Stomach smooth muscle (tissue), 2 donors: ENCODE results near the gene WNT6.

ENCODE experiments used
- H3K27ac ChIP-seq: one replicate; pipeline ENCODE4 v1.7.0; 2013; ENCODE audit warnings: mild to moderate bottlenecking, low read length, inconsistent platforms
- H3K27me3 ChIP-seq, 2 donors: one replicate each; pipeline ENCODE4 v1.7.0; 2013; ENCODE audit warnings: low read length in 2 of 2; ENCODE audit not compliant: insufficient read depth in 2 of 2, control insufficient read depth in 1 of 2
- H3K36me3 ChIP-seq, 2 donors: one replicate each; pipeline ENCODE4 v1.7.0; 2013; ENCODE audit warnings: low read length in 2 of 2; ENCODE audit not compliant: control insufficient read depth in 2 of 2, insufficient read depth in 2 of 2
- H3K4me1 ChIP-seq: one replicate; pipeline ENCODE4 v1.7.0; 2013; ENCODE audit warnings: low read length; ENCODE audit not compliant: control insufficient read depth, insufficient read depth
- H3K4me3 ChIP-seq, 2 donors: one replicate each; pipeline ENCODE4 v1.7.0; 2013; ENCODE audit warnings: low read length in 2 of 2
- H3K9ac ChIP-seq, 2 donors: one replicate each; pipeline ENCODE4 v1.7.0; 2013; ENCODE audit warnings: low read length in 2 of 2, mild to moderate bottlenecking in 1 of 2
- H3K9me3 ChIP-seq, 2 donors: one replicate each; pipeline ENCODE4 v1.7.0; 2013; ENCODE audit warnings: low read length in 2 of 2; ENCODE audit not compliant: control insufficient read depth in 2 of 2
- donor health status: healthy.
- donor health status: Pancreatic carcinoma.

The WNT6 gene

GRCh38 chr2:218885981-218886947, 26.7 kb downstream of the WNT6 start:
- Histone ChIP-seq H3K9ac (no peak overlapping the region), H3K36me3 (no peaks in the 10 kb centered on the region), H3K27me3 (peaks cover 25 to 28% of the 10 kb centered on the region in 2 donors), H3K9me3 (no peaks in the 10 kb centered on the region), H3K4me3 (no peak overlapping the region), H3K27ac (no peak overlapping the region), H3K4me1 (peaks cover 12% of the 10 kb centered on the region)

DNA sequence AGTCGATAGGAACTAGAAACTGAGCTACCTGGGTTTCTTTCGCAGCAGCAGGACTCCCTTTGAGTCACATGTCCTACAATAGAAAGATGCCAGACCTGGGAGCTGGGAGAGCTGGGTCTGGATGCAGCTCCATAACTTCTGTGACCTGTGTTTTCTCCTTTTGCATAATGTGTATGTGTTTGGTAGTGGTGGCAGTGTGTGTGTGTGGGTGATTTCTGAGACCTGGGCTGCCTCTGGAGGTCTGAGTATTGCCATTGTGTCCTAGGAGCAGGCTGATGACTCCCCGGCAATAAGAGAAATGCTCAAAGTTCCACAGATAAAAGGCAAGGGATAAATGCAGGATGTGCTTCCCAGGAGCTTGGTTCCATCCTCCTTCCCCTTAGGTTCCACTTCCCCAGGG, 27.5 kb downstream of the WNT6 start:
- H3K9me3 ChIP-seq = no peaks in the 10 kb centered on the region
- no peak overlapping the region for H3K27ac ChIP-seq
- H3K4me3 ChIP-seq = no peak overlapping the region
- H3K4me1 ChIP-seq = peaks cover 12% of the 10 kb centered on the region
- H3K27me3 ChIP-seq = peaks cover 17 to 22% of the 10 kb centered on the region in 2 donors
- no peaks in the 10 kb centered on the region for H3K36me3 ChIP-seq
- H3K9ac ChIP-seq = no peak overlapping the region

- no peak overlapping the region for H3K9ac ChIP-seq
- H3K4me3 ChIP-seq = no peak overlapping the region
- no peak overlapping the region for H3K27ac ChIP-seq
- H3K36me3 ChIP-seq = no peaks in the 10 kb centered on the region
- peaks cover 16% of the 10 kb centered on the region for H3K4me1 ChIP-seq
- no peaks in the 10 kb centered on the region for H3K9me3 ChIP-seq
- H3K27me3 ChIP-seq = peaks cover 9 to 12% of the 10 kb centered on the region in 2 donors
These were observed 28.7 kb downstream of the WNT6 start for GRCh38 chr2:218888341-218888740.

- Histone ChIP-seq H3K4me3 (no peak overlapping the region), H3K9me3 (no peaks in the 10 kb centered on the region), H3K9ac (no peak overlapping the region), H3K27ac (no peak overlapping the region), H3K27me3 (peaks cover 20 to 22% of the 10 kb centered on the region in 2 donors), H3K4me1 (peaks cover 13% of the 10 kb centered on the region), H3K36me3 (no peaks in the 10 kb centered on the region)
These were observed 30.3 kb downstream of the WNT6 start for GRCh38 chr2:218889937-218890336.

DNA sequence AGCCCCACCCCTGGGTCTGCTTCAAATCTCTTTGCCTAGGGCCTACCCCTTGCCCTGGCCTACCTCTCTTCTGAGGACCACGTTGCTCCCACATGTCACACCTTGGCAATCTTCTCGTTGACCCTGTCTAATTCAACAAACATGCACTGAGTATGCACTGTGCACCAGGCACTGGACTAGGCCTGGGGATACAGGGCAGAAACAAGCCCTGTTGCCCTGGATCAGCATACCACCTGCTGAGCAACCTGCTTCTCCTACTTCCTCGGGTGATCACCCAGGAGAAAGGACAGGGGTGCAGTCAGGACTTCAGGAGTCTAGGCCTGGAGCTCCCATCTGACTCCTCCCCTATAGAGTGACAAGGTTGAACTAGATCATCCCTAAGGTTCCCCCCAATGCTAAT, 30.8 kb downstream of the WNT6 start:
- no peaks in the 10 kb centered on the region for H3K9me3 ChIP-seq
- H3K4me1 ChIP-seq = peaks cover 13% of the 10 kb centered on the region
- H3K9ac ChIP-seq = no peak overlapping the region
- no peaks in the 10 kb centered on the region for H3K36me3 ChIP-seq
- no peak overlapping the region for H3K4me3 ChIP-seq
- H3K27me3 ChIP-seq = peaks cover 24 to 27% of the 10 kb centered on the region in 2 donors
- no peak overlapping the region for H3K27ac ChIP-seq

- Histone ChIP-seq H3K27ac (no peak overlapping the region), H3K36me3 (no peaks in the 10 kb centered on the region), H3K4me3 (no peak overlapping the region), H3K9me3 (no peaks in the 10 kb centered on the region), H3K27me3 (peaks cover 35 to 37% of the 10 kb centered on the region in 2 donors), H3K4me1 (peaks cover 16% of the 10 kb centered on the region), H3K9ac (no peak overlapping the region)
These were observed 31.9 kb downstream of the WNT6 start for GRCh38 chr2:218891275-218892135.

GRCh38 chr2:218892693-218893348, 33.2 kb downstream of the WNT6 start:
- peaks cover 46 to 48% of the 10 kb centered on the region in 2 donors for H3K27me3 ChIP-seq

DNA sequence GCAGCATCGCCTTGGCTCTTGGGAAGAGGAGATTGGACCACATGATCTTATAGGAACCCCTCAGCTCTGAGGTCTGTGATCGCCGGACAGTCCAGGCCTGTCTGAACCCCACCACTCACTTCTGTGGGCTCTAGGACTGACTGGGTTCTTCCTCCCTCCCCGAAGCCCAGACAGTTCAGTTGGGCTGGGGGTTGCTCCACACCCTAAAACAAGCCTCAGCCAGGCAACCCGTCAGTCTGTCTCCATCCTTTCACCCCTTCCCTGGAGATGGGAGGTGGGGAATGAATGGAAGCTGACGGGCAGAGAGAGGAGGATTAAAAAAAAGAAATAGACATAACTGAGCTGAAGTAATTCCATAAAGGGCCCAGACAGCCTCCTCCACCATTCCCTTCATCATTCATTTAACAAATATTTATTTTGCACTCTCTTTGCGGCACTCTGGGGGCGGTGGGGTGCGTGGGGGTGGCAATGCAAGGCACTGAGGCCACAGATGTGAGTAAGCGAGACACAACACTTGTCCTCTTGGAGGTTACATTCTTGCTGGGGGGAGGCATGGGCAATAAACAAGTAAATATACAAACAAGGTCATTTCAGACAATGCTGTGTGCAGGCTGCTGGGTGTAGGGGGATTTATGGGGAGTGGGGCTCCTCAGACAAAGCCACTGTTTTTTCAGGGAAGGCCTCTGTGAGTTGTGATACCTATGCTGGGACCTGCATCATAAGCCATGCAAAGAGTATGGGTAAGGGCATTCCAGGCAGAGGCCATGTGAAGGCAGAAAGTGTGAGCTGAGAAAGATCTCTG, 33.9 kb downstream of the WNT6 start:
- peaks cover 53 to 56% of the 10 kb centered on the region in 2 donors for H3K27me3 ChIP-seq
- no peak overlapping the region for H3K27ac ChIP-seq
- H3K36me3 ChIP-seq = no peaks in the 10 kb centered on the region
- H3K9ac ChIP-seq = no peak overlapping the region
- peaks cover 37% of the 10 kb centered on the region for H3K4me1 ChIP-seq
- H3K9me3 ChIP-seq = no peaks in the 10 kb centered on the region
- H3K4me3 ChIP-seq = peak overlapping the region in 1 of 2 donors; percentile 67

More at GRCh38 chr2:218892693-218893348, 33.2 kb downstream of the WNT6 start:
- Histone ChIP-seq H3K36me3 (no peaks in the 10 kb centered on the region), H3K4me1 (peaks cover 30% of the 10 kb centered on the region), H3K27ac (no peak overlapping the region), H3K9ac (no peak overlapping the region), H3K4me3 (peak overlapping the region in 1 of 2 donors; percentile 67), H3K9me3 (no peaks in the 10 kb centered on the region)

DNA sequence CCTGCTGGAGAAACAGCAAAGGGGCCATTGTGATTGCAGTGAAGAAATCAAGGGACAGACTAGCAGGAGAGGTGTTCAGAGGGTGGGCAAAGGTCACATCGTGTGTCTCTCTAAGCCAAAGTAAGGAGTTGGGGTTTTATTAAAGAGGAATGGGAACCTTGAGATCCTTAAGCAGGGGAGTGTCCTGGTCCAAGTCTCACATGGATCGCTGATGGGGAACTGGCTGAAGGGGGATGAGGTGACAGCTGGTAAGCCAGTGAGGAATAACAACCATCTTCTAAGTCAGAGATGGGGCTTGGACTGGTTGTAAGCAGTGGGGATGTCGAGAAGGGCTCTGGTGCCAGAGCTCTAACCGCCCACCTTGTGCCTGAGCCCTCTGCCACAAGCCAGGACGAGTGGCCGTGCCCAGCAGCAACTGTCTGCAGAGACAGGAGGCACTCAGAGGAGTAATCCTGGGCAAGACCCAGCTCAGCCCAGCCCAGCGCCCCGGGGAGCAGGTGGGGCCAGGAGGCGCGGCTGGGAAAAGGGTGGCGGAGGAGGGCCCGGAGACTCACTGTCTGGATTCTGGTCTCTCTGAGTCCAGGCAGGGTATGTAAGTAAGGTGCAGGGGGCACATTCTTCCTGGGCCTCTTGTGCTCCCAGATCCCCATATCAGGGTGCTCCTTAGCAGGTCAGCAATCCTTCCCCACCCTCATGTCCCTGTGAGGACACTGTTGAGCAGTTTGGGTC, 34.7 kb downstream of the WNT6 start:
- Histone ChIP-seq H3K9ac (no peak overlapping the region), H3K27ac (no peak overlapping the region), H3K27me3 (peaks cover 60 to 63% of the 10 kb centered on the region in 2 donors), H3K4me1 (peaks cover 37% of the 10 kb centered on the region), H3K9me3 (no peaks in the 10 kb centered on the region), H3K36me3 (no peaks in the 10 kb centered on the region), H3K4me3 (no peak overlapping the region)
